Esophagus muscularis mucosa (tissue), 4 donors: ENCODE data around the gene SPATS2. TPM values are rescaled to one million over a fixed set of nuclear protein-coding genes. Genes with fewer than 3 reads are reported as not detected.
"Not testable (repeated sequence)": the region's sequence is repeated elsewhere in the genome, so short reads cannot be mapped to it uniquely, and the experiment has no call there.

Experiments
- DNase-seq: peaks from one replicate; pipeline ENCODE4 v3.0.0-alpha.2; 2017; ENCODE audit errors: extremely low spot score
- H3K27ac ChIP-seq, 4 donors: fragments of 200-600 bp; sonication (generic); replicated peaks in 1 of 4; 1 replicate in 3 of 4; 2 replicates in 1 of 4; pipeline ENCODE4 v1.5.1; 2016 to 2019; ENCODE audit warnings: mild to moderate bottlenecking in 1 of 4
- H3K27me3 ChIP-seq, 4 donors: fragments of 200-600 bp; sonication (generic); one replicate each; pipeline versions ENCODE4 v1.5.1 to v1.6.0; 2016 to 2019
- H3K36me3 ChIP-seq, 4 donors: fragments of 200-600 bp; sonication (generic); one replicate each; pipeline ENCODE4 v1.5.1; 2016 to 2019
- H3K4me1 ChIP-seq, 4 donors: fragments of 200-600 bp; sonication (generic); one replicate each; pipeline ENCODE4 v1.5.1; 2016 to 2019
- H3K4me3 ChIP-seq, 4 donors: fragments of 200-600 bp; sonication (generic); 1 replicate in 2 of 4; 2 replicates in 2 of 4; pipeline ENCODE4 v1.5.1; 2016 to 2019; ENCODE audit warnings: mild to moderate bottlenecking in 4 of 4, moderate library complexity in 1 of 4
- H3K9me3 ChIP-seq, 4 donors: fragments of 200-600 bp; sonication (generic); 1 replicate in 3 of 4; 2 replicates in 1 of 4; pipeline ENCODE4 v1.5.1; 2016 to 2019
- EP300 ChIP-seq: sonication (generic); formaldehyde crosslinking; IDR thresholded peaks from one replicate; pipeline ENCODE4 v1.6.1; 2017; ENCODE audit warnings: antibody characterized with exemption
- POLR2A ChIP-seq: fragments of 450-650 bp; IDR thresholded peaks from one replicate; pipeline ENCODE4 v1.6.1; 2017; ENCODE audit warnings: antibody characterized with exemption, moderate library complexity, mild to moderate bottlenecking, low read depth
- POLR2AphosphoS5 ChIP-seq, 2 donors: sonication (generic); formaldehyde crosslinking; IDR thresholded peaks; one replicate each; pipeline ENCODE4 v1.6.1; 2017; ENCODE audit warnings: antibody characterized with exemption in 2 of 2
- WGBS: methylation state at CpG from one replicate; pipeline ENCODE4 v1.1.5; 2018; 5-methylcytosine and 5-hydroxymethylcytosine counted together
- intact Hi-C: fragments of 100-400 bp; cut with DNase I; formaldehyde crosslinking; loops from one replicate; pipeline ENCODE4 v1.15.1; 2023
- total RNA-seq, 4 donors: library from RNA; depleted of rRNA; stranded (reverse); fragments of >200 nt; gene quantifications; one replicate each; pipeline versions ENCODE4 v1.1.0 to v1.2.1, GENCODE V29; 2016
- TF ChIP-seq, protein P1 (sequence below), 3 experiments: fragments of 200-600 bp in 2 of 3; fragments of 450-650 bp in 1 of 3; sonication (generic) in 2 of 3; IDR thresholded peaks; one replicate each; pipeline ENCODE4 v1.5.1; 2017 to 2019; ENCODE audit warnings: antibody characterized with exemption in 3 of 3, mild to moderate bottlenecking in 2 of 3, moderate library complexity in 1 of 3

Gene SPATS2
- total RNA-seq, 4 donors from 2014 or later, result 9.5 to 16.6 (median 11.5) TPM

DNA sequence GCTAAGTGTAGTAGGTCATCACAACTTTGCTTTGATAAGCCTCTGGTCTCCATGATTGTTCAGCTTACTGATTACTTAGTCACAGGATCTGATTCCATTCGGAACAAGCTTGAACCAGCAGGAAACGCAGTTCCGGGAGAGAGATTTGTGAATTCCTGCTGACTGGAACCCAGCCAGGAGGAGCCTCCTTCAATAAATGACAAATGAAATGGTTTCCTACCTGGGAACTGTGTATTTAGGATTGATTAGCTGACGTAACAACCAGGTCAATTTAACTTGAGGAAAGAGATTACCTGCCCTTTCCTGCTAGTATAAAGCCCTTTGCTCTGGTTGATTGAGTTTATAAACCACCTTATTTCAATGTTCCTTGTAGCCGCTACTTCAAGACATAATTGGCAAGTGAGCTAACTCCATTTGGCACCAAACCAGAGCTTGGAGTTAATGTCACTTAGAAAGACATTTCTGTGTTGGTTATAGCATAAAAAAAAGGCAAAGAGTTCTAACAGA lies 136.5 kb downstream of the SPATS2 start:
- intact Hi-C loops, result no loop called here

GRCh38 chr12:49505672-49506071 lies 138.4 kb downstream of the SPATS2 start:
- DNase-seq, result no peak
- Histone ChIP-seq H3K27me3 (no peaks in the 10 kb centered on the region), H3K4me1 (peaks cover 0 to 2% (median 0%) of the 10 kb centered on the region in 4 donors), H3K36me3 (peaks cover 0 to 21% (median 12%) of the 10 kb centered on the region in 4 donors), H3K27ac (no peak overlapping the region), H3K9me3 (no peaks in the 10 kb centered on the region), H3K4me3 (no peak overlapping the region)
- intact Hi-C loops, result no loop called here
- TF ChIP-seq EP300 (no peak), POLR2AphosphoS5 (IDR thresholded peaks at IDR 0.05) (no peak), POLR2A (no peak)
- TF ChIP-seq, protein P1, sequence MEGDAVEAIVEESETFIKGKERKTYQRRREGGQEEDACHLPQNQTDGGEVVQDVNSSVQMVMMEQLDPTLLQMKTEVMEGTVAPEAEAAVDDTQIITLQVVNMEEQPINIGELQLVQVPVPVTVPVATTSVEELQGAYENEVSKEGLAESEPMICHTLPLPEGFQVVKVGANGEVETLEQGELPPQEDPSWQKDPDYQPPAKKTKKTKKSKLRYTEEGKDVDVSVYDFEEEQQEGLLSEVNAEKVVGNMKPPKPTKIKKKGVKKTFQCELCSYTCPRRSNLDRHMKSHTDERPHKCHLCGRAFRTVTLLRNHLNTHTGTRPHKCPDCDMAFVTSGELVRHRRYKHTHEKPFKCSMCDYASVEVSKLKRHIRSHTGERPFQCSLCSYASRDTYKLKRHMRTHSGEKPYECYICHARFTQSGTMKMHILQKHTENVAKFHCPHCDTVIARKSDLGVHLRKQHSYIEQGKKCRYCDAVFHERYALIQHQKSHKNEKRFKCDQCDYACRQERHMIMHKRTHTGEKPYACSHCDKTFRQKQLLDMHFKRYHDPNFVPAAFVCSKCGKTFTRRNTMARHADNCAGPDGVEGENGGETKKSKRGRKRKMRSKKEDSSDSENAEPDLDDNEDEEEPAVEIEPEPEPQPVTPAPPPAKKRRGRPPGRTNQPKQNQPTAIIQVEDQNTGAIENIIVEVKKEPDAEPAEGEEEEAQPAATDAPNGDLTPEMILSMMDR (IDR thresholded peaks at IDR 0.05), result no peak

More for the DNA sequence above, 136.5 kb downstream of the SPATS2 start:
- H3K27me3 ChIP-seq, result no peaks in the 10 kb centered on the region
- no peak overlapping the region for H3K4me3 ChIP-seq
- H3K4me1 ChIP-seq, result no peaks in the 10 kb centered on the region
- H3K27ac ChIP-seq, result no peak overlapping the region
- no peaks in the 10 kb centered on the region for H3K9me3 ChIP-seq
- TF ChIP-seq POLR2A (no peak), EP300 (no peak), POLR2AphosphoS5 (IDR thresholded peaks at IDR 0.05) (no peak)
- TF ChIP-seq, protein P1 (IDR thresholded peaks at IDR 0.05), result no peak
- peak; percentile 21 for DNase-seq
- peaks cover 0 to 29% (median 19%) of the 10 kb centered on the region in 4 donors for H3K36me3 ChIP-seq
- WGBS, result 69% methylated on average over 5 of the region's 5 CpGs

GRCh38 chr12:49507139-49507538 lies 139.9 kb downstream of the SPATS2 start:
- H3K9me3 ChIP-seq, result no peaks in the 10 kb centered on the region
- no peak overlapping the region for H3K4me3 ChIP-seq
- WGBS, result 87% methylated on average over 4 of the region's 4 CpGs
- no peaks in the 10 kb centered on the region for H3K27me3 ChIP-seq
- H3K27ac ChIP-seq, result no peak overlapping the region
- H3K36me3 ChIP-seq, result peaks cover 0 to 10% (median 6%) of the 10 kb centered on the region in 4 donors
- peaks cover 0 to 5% (median 0%) of the 10 kb centered on the region in 4 donors for H3K4me1 ChIP-seq
- TF ChIP-seq EP300, result no peak
- TF ChIP-seq POLR2A, result no peak
- TF ChIP-seq POLR2AphosphoS5 (IDR thresholded peaks at IDR 0.05), result no peak
- TF ChIP-seq, protein P1 (IDR thresholded peaks at IDR 0.05), result no peak
- DNase-seq, result peak; percentile 14
- intact Hi-C loops, result no loop called here

GRCh38 chr12:49509681-49510080 lies 142.4 kb downstream of the SPATS2 start:
- peaks cover 0 to 10% (median 1%) of the 10 kb centered on the region in 4 donors for H3K36me3 ChIP-seq
- not testable (repeated sequence) for DNase-seq, H3K4me3 ChIP-seq, H3K4me1 ChIP-seq, H3K27ac ChIP-seq, H3K9me3 ChIP-seq, H3K27me3 ChIP-seq
- WGBS, result 85% methylated on average over 8 of the region's 8 CpGs
- intact Hi-C loops, result loop anchor here (10.0 kb wide), 1 partner anchor 225 kb away; no protein-coding TSS in a partner anchor

GRCh38 chr12:49511410-49511809 lies 144.1 kb downstream of the SPATS2 start:
- Histone ChIP-seq H3K36me3 (peaks cover 0 to 7% (median 3%) of the 10 kb centered on the region in 4 donors), H3K27me3 (no peaks in the 10 kb centered on the region), H3K4me1 (peaks cover 0 to 5% (median 0%) of the 10 kb centered on the region in 4 donors), H3K9me3 (no peaks in the 10 kb centered on the region), H3K27ac (no peak overlapping the region), H3K4me3 (no peak overlapping the region)
- intact Hi-C loops, result loop anchor here (10.0 kb wide), 1 partner anchor 227 kb away; no protein-coding TSS in a partner anchor
- DNase-seq, result no peak
- TF ChIP-seq, protein P1 (IDR thresholded peaks at IDR 0.05), result no peak
- TF ChIP-seq EP300, result no peak
- TF ChIP-seq POLR2A, result no peak
- no peak for TF ChIP-seq POLR2AphosphoS5 (IDR thresholded peaks at IDR 0.05)
